Cerebellar cortex (tissue), 1 donor: ENCODE results near the gene C6orf62.
A peak's percentile ranks its signal among the peaks of the same experiment; 100 is the strongest.
"Not testable (repeated sequence)": the region's sequence is repeated elsewhere in the genome, so short reads cannot be mapped to it uniquely, and the experiment has no call there.

Source experiments
- DNase-seq: peaks from one replicate; pipeline ENCODE4 v3.0.0-alpha.2; 2015; ENCODE audit warnings: low spot score

Gene C6orf62

DNA sequence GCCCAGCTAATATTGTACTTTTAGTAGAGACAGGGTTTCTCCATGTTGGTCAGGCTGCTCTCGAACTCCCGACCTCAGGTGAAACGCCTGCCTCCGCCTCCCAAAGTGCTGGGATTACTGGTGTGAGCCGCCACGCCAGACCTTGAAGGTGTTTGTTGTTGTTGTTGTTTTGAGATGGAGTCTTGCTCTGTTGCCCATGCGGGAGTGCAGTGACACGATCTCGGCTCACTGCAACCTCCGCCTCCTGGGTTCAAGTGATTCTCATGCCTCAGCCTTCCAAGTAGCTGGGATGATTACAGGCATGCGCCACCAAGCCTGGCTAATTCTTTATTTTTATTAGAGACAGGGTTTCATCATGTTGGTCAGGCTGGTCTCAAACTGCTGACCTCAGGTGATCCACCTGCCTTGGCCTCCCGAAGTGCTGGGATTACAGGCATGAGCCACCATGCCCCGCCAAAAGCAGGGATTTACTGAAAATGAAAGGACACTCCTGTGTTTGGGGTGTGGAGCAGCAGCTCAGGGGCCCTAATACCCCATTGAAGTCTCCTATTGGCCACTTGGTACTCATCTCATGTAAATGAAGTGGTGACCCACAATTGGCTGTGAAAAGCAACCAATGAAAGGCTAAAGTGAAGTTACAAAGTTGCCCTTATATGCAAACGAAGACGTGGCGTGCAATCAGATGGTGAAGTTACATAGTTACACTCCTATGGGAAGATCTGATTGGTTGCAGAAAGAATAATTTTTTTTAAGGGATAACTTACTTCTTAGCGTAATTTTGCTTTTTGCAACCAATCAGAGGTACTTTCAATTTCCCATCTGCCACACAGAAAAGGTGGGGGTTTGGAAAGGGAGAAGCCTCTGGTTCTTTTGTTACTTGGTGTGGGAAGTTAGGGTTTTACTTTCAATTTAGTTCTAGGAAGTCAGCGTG, 50.6 kb downstream of the C6orf62 start:
- not testable (repeated sequence) for DNase-seq

DNA sequence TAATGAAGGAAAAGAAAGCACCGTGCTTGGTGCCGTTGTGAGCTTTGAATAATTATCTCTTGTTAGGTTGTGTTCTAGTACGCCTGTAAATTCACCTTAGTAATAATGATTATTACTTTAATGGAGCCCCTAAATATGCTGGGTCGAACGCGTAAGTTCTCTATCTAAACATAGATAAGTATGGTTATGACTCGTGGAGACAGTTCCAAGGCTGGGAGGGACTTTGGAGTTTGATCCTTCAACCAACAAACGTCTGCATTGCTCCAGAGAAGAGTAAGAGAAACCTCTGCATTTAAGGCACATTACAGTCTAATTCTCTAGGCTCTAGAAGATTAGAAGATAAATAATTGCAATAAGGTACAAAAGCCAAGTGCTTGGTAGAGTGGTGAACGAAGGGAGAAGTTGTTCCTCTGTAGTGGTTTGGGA, 51.6 kb downstream of the C6orf62 start:
- peak; percentile 25 for DNase-seq

DNA sequence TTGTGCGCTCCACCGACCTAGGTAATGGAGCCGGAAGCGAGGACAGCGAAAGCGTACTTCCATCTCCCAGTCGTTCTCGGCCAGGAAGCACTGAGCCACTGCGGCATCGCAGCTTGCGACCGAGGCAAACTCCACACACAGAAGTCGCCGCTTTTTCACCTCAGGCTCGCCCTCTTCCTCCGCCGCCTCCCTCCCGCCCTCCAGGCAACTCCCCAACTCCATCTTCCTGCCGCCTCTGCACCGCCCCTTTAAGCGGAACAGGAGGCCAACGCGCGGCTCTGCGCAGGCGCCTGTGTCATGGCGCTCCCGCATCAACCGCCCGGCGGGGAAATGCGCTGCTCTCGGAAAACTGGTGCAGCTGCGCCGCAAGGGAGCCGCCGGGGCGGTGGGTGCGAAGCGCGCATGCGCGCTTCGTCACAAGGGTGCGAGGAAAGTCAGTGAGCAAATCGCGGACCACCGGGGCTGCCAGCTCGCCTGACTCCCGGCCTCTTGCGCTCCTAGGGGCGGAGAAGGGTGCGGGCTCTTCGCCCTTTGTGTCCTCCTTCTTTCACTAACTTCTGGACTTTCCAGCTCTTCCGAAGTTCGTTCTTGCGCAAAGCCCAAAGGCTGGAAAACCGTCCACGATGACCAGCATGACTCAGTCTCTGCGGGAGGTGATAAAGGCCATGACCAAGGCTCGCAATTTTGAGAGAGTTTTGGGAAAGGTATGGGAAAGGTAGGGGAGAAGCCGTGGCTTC, 52.1 kb downstream of the C6orf62 start, which contains the start of the genes ACOT13 and TDP2:
Gene ACOT13 (plus strand): TSS at position 437 of the 737 bp plus-strand sequence. CDS start 187 bp downstream, at position 624.
Gene TDP2 (minus strand): TSS at position 259 of the 737 bp plus-strand sequence. CDS start 37 bp downstream, at position 222.
- DNase-seq, result peak; percentile 94

DNA sequence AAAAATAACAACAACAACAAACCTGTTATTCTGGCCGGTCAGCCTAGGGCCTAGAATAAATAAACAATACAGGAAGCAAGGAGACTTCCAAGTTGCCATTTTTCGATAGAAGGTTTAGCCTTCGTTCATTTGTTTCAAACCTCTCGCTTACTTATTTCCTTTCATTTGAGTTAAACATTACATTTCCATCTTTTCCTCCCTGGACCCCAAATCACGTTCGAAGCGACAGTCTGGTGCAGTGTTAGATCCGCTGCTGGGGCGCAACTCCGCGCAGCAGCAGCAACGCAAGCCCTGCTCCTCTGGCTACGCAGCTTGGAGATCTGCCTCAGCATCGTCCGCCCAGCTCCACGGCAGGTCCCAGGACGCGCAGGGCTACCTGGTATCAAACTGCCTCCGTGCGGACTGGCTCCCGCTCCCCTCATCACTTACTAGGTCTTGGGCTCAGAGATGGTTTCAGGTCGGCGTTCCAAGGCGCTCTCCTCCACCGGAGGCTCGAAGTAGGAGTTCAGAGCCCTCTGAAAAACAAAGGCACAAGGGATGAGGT, 52.8 kb downstream of the C6orf62 start:
- peak; percentile 58 for DNase-seq

DNA sequence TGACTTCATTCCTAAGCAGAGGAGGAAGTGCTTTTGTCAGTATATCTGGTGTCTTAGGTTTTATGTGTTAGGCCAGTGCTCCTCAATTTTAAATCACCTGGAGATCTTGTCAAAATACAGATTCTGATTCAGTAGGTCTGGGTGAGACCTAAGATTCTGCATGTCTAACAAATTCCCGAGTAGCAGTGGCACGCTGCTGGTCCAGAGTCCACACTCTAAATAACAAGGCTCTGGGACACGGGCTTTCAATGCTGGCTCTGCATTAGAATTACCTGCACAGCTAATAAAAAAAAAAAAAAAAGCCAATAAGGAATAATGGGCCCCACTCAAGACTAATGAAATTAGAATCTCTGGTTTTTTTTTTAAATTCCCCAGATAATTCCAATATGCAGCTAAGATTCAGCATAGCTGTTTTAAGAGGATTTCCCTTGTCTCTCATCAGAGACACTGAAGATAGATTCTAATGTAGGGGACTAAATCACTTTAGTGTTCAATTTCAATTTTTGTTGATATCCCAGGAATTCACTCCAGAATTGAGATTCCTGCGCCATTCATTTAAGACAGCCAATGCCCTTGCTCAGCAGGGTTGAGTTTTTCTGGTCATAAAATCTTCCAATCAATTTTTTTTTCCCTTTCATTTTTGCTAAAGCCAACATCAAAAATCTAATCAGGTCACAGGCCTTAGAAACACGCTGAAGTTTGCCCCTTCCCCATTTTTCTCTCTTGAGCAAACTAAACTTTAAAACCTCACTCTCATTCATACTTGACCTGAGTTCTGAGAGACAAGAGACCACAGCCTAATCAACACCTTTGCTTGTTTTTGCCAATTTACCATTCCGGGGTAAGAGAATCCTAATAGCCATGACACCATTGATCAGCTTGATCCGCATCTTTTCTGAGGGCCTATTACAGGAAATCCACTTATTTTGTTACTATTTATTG, 54.6 kb downstream of the C6orf62 start:
- DNase-seq, result no peak

DNA sequence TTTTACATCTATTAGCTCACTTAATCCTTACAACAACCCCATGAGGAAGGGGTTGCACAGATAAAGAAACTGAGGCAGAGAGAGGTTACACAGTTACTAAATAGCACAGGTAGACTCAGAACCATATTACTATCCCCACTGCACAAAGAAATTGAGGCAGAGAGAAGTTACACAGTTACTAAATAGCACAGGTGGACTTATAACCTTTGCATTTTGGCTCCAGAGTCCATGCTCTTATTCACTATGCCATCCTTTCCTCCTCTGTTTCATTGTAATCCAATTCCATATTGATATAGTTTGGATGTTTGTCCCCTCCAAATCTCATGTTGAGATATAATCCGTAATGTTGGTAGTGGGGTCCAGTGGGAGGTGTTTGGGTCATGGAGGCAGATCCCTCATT, 55.8 kb downstream of the C6orf62 start:
- no peak for DNase-seq

DNA sequence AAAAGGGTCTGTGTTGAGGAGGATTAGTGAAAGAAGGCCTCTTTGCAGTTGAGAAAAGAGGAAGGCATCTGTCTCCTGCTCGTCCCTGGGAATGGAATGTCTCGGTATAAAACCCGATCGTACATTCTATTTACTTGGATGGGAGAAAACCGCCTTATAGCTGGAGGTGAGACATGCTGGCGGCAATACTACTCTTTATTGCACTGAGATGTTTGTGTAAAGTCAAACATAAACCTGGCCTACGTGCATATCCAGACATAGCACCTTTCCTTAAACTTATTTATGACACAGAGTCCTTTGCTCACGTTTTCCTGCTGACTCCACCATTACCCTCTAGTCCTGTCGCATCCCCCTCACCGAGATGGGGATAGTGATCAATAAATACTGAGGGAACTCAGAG, 56.7 kb downstream of the C6orf62 start:
- DNase-seq, result no peak

DNA sequence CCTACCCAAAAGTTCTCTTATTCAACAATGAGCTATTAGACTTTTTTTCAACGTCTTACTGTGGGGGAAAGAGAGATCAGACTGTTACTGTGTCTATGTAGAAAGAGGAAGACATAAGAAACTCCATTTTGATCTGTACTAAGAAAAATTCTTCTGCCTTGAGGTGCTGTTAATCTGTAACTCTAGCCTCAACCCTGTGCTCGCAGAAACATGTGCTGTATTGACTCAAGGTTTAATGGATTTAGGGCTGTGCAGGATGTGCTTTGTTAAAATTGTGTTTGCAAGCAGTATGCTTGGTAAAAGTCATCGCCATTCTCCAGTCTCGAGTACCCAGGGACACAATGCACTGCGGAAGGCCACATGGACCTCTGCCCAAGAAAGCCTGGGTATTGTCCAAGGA, 57.2 kb downstream of the C6orf62 start:
- not testable (repeated sequence) for DNase-seq

DNA sequence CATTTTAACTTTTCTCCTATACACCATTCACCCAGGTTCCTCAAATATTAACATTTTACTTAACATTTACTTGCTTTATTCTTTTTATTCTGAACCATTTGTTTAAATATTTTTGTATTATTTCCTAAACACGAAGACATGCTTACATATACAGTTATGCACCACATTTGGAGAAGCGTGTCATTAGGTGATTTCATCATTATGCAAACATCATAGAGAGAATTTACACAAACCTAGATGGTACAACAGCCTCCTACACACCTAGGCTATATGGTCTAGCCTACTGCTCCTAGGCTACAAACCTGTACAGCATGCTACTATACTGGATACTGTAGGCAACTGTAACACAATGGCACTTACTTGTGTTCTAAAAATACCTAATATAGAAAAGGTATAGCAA, 58.8 kb downstream of the C6orf62 start:
- DNase-seq, result no peak

DNA sequence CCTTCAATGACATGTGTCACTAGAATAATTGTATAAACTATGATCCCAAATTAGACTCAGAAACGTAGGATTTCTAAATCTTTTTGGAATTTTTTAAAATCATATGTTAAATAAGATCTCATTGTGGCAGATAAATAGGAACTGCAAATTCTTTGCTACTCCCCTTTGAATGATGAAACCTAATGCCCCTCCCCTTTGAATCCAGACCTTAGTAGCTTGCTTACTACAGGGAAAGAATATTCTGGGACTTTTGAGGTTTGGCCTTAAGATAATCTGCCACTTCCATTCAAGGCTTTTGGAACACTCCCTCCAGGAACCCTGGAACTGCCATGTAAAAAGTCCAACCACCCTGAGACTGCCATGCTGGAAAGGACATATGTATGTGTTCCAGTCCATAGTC, 59.4 kb downstream of the C6orf62 start:
- DNase-seq, result no peak

DNA sequence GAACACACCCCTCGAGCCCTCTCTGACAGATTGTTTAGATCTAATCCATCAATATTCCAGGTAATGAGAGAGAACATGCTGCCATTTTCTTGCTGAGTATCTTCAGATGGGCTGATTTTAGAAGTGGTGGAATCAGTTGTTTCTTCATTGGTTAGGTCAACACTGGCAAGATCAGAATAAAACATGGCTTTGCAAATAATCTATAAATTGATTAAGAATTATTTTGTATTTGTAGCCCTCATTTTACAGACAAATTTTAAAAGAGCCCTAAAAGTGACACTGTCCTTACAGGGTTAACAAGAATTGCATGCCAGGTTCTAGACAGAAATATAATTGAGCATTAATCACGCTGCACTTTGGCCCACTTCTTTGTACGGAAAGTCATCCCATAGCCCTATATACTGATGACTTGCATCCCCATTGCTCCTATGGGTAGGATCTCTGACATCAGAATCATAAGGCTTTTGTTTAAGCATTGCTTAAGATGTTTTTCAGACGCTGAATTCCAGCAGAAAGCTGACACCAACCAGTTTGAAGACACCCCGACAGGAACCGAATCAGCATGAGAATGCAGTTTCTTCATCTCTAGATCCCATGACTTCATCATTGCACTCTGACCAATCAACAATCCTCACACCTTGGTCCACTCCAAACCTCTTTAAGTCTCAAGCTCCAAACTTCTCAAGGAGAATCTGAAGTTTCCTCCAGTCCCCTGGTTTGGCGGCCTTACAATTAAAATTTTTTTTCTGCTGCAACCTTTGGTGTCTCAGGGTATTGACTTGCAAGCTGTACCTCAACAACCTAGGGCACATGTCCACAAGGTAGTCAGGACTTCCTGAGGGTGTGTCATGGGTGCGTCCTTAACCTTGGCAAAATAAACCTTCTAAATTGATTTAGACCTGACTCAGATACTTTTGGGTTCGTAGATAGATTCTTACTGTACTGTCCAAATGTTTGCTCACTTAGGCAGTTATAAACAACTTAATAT, 60.1 kb downstream of the C6orf62 start:
- no peak for DNase-seq

DNA sequence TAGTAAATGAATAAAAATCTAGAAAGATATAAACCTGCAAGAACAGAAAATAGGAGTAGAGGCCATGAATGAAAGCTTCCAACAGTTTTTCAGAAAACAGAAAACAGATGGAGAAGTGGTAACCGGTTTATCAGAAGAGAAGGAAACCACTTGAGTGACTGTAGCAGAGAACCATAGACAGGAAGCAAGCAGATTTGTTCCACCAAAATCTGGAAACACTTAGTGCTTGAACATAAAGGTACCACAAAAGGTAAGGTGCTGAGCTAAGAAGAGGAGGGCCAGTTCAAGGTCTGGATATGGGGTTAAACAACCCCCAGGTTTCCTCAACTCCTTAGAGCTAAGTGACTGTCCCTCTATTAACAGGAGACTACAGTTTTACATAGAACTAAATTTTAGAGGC, 63.7 kb downstream of the C6orf62 start:
- no peak for DNase-seq
